Esophagus (tissue), 2 donors: ENCODE measurements around the gene ANXA6. TPM values are rescaled to one million over a fixed set of nuclear protein-coding genes. Genes with fewer than 3 reads are reported as not detected.
"Not testable (repeated sequence)": the region's sequence is repeated elsewhere in the genome, so short reads cannot be mapped to it uniquely, and the experiment has no call there.

Experiments
- H3K27ac ChIP-seq, 2 donors: one replicate each; pipeline ENCODE4 v1.5.1; 2013; ENCODE audit warnings: low read depth in 2 of 2, mild to moderate bottlenecking in 2 of 2, inconsistent platforms in 1 of 2, low read length in 1 of 2, moderate library complexity in 1 of 2
- H3K27me3 ChIP-seq, 2 donors: one replicate each; pipeline ENCODE4 v1.6.1; 2013; ENCODE audit warnings: low read length in 2 of 2, control low read depth in 1 of 2, mild to moderate bottlenecking in 1 of 2; ENCODE audit not compliant: insufficient read depth in 2 of 2, control insufficient read depth in 1 of 2
- H3K36me3 ChIP-seq, 2 donors: one replicate each; pipeline ENCODE4 v1.6.1; 2013; ENCODE audit warnings: low read length in 1 of 2; ENCODE audit not compliant: control insufficient read depth in 2 of 2, insufficient read depth in 2 of 2
- H3K4me1 ChIP-seq, 2 donors: one replicate each; pipeline ENCODE4 v1.6.1; 2013; ENCODE audit warnings: low read length in 1 of 2; ENCODE audit not compliant: control insufficient read depth in 2 of 2, insufficient read depth in 2 of 2
- H3K4me3 ChIP-seq, 2 donors: one replicate each; pipeline ENCODE4 v1.5.1; 2013; ENCODE audit warnings: low read length in 2 of 2, mild to moderate bottlenecking in 2 of 2, low read depth in 1 of 2, moderate library complexity in 1 of 2
- H3K9me3 ChIP-seq, 2 donors: one replicate each; pipeline ENCODE4 v1.6.1; 2013; ENCODE audit warnings: mild to moderate bottlenecking in 2 of 2, low read depth in 1 of 2, low read length in 1 of 2, moderate library complexity in 1 of 2; ENCODE audit not compliant: control insufficient read depth in 2 of 2, insufficient read depth in 1 of 2
- WGBS, 2 donors: extraction: QIAGEN DNeasy Blood & Tissue Kit; methylation state at CpG; one replicate each; pipeline ENCODE4 v1.1.7; 2013; 5-methylcytosine and 5-hydroxymethylcytosine counted together
- polyA plus RNA-seq, 2 donors: library from polyadenylated mRNA; stranded (reverse); fragments of 200-250 nt; gene quantifications; one replicate each; pipeline ENCODE4 v1.2.3, GENCODE V29; 2013
- donor health status: healthy with polysubstance abuse.
- donor health status: Bipolar disorder and iron deficiency.

ANXA6 gene
- polyA plus RNA-seq, 2 donors, result 10.7 to 23.2 TPM

DNA sequence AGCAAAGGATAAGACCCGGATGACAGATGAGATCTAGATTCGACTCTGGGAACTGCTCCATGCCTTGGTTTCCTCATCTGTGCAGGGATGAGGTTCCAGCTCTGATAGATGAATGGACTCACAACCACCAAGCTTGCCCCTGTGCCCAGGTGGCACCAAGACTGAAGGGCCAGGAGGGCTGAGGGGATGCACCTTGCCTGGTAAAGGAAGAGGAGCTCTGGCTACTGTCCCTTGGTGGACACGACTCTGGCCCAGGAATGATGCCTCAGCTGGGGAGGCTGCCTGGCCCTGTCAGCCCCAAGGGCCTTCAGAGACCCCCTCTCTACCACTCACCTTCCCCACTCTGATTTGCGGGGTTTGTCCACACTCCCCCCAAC, 24.9 kb upstream of the ANXA6 start:
- no peak overlapping the region for H3K4me3 ChIP-seq
- H3K27ac ChIP-seq, result no peak overlapping the region
- peaks cover 0 to 2% of the 10 kb centered on the region in 2 donors for H3K36me3 ChIP-seq
- WGBS, 2 donors, result 85 to 89% methylated on average over 4 of the region's 4 CpGs
- H3K9me3 ChIP-seq, result no peaks in the 10 kb centered on the region
- peaks cover 0 to 6% of the 10 kb centered on the region in 2 donors for H3K4me1 ChIP-seq
- no peaks in the 10 kb centered on the region for H3K27me3 ChIP-seq

DNA sequence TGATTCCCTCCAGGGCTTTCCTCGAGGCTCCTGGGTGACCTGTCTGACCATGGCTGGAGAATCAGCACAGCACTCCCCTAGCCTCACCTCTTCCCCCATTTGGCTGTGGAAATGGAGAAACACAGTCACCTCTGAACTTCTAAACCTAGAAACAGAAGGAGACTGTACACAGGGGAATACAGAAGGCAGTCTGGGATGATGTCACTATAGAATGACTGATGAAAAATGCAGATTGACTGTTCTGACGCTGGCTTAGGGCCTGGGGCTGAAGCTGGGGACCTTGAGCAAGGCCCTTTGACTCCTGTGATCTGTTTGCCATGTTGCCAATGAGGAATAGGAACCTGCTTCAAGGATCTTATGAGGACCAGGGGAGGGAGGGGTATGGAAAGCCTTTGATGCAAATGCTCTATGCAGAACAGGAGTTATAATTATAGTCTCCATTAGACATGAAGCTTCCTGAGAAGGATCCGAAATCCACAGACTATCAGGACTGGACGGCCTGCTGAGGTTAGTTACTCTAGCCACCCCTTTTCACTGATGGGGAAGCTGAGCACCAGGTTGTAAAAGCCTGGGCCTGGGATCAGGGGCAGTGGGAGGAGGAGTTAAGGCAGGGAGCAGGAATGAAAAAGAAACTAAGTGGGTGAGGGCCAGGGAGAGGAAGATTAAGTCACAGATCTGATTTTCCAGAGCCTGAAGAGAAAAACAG, 24.4 kb upstream of the ANXA6 start:
- Histone ChIP-seq H3K4me3 (no peak overlapping the region), H3K9me3 (no peaks in the 10 kb centered on the region), H3K36me3 (no peaks in the 10 kb centered on the region), H3K4me1 (peaks cover 0 to 6% of the 10 kb centered on the region in 2 donors), H3K27me3 (no peaks in the 10 kb centered on the region), H3K27ac (no peak overlapping the region)
- 79 to 82% methylated on average over 4 of the region's 4 CpGs for WGBS, 2 donors

DNA sequence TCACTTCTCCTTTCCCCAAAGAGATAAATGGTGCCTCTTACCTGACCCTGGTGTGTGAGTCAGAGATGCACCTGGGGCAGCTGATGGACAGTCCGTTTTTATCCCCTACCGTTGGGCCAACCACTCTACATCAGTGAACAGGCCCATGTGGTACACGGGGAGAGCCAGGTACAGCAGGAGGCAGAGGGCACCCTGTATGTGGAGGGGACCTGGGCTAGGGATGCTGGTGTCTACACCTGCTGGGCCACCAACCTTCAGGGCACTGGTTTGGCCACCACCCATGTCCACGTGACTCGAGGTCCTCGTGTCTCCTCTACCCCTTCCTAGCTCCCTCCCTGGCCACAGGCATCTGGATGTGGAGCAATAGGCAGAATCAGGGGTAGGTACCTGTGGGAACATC, 22.7 kb upstream of the ANXA6 start:
- peaks cover 0 to 6% of the 10 kb centered on the region in 2 donors for H3K4me1 ChIP-seq
- no peak overlapping the region for H3K27ac ChIP-seq
- H3K4me3 ChIP-seq, result no peak overlapping the region
- H3K36me3 ChIP-seq, result no peaks in the 10 kb centered on the region
- 83 to 89% methylated on average over 6 of the region's 6 CpGs for WGBS, 2 donors
- no peaks in the 10 kb centered on the region for H3K9me3 ChIP-seq
- H3K27me3 ChIP-seq, result no peaks in the 10 kb centered on the region

DNA sequence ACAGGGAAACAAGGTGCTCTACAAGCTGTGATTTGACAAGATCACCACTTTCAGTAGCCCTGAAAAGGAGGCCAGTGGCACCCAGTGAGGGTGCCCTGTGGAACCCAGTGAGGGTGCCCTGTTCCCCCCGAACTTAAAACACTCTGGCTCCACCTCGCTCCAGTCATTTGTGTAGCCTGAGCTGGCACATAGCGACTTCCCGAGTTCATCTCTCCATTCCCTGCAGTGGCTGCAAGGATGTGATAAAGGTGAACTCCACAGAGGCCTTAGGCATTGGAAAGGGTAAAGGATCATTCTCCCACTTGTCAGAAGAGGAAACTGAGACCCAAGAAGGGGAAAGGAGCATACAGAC, 21.9 kb upstream of the ANXA6 start:
- H3K9me3 ChIP-seq, result no peaks in the 10 kb centered on the region
- no peaks in the 10 kb centered on the region for H3K36me3 ChIP-seq
- no peak overlapping the region for H3K27ac ChIP-seq
- no peaks in the 10 kb centered on the region for H3K27me3 ChIP-seq
- H3K4me3 ChIP-seq, result no peak overlapping the region
- 93 to 95% methylated on average over 4 of the region's 4 CpGs for WGBS, 2 donors
- H3K4me1 ChIP-seq, result peaks cover 0 to 3% of the 10 kb centered on the region in 2 donors

DNA sequence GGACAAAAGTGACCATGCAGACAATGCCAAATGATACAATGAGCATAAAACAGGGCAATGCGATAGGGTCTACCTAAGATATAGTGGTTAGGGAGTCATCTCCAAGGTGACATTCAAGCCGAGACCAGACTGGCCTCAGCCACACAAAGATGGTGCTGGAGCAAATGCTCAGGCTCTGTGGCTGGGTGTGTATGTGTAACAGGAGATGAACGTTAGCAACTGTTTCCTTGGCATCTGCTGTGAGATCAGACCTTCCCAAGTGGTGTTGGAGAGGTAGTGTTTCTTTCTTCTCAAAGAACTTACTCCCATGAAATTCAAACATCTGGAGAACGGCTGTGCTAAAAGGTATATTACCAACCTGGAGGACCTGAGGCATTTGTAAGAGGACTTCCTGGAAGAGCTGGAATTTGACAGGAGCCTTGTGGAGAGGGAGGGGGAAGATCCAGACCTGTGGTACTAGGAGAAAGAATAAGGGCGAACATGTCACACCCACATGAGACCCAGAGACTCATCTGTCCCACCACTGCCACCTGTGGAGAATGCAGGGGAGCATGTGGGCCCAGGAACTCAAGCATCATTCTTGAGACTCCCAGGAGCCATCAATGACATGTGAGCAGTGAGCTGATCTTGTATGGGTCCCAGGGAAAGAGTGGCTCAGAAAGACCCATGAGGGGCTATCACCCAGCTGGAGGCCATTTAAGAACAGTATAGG, 21.4 kb upstream of the ANXA6 start:
- Histone ChIP-seq H3K27me3 (no peaks in the 10 kb centered on the region), H3K4me1 (peaks cover 0 to 3% of the 10 kb centered on the region in 2 donors), H3K36me3 (no peaks in the 10 kb centered on the region), H3K4me3 (no peak overlapping the region), H3K27ac (no peak overlapping the region), H3K9me3 (no peaks in the 10 kb centered on the region)
- WGBS, 2 donors, result 84 to 87% methylated on average over 5 of the region's 5 CpGs

DNA sequence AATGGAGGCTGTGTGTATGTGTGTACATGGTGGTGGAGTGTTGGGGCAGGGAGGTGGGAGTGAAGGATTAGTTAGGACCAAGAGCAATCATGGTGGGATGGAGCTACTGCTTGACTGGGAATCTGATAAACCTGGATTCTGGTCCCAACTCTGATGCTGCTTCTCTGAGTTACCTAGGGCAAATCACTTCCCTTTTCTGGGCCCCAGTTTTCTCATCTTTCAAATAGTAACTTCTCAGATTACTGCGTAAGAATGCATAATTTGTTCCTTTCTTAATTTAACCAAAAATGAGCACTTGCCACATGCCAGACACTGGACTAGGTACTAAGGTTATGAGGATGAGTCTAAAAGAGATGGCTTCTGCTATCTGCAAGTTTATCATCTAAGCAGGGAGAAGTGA, 20.8 kb upstream of the ANXA6 start:
- Histone ChIP-seq H3K27me3 (no peaks in the 10 kb centered on the region), H3K4me3 (no peak overlapping the region), H3K36me3 (no peaks in the 10 kb centered on the region), H3K9me3 (no peaks in the 10 kb centered on the region), H3K4me1 (peaks cover 0 to 7% of the 10 kb centered on the region in 2 donors), H3K27ac (no peak overlapping the region)
- WGBS, 2 donors, result 91 to 97% methylated on average over 1 of the region's 1 CpG

DNA sequence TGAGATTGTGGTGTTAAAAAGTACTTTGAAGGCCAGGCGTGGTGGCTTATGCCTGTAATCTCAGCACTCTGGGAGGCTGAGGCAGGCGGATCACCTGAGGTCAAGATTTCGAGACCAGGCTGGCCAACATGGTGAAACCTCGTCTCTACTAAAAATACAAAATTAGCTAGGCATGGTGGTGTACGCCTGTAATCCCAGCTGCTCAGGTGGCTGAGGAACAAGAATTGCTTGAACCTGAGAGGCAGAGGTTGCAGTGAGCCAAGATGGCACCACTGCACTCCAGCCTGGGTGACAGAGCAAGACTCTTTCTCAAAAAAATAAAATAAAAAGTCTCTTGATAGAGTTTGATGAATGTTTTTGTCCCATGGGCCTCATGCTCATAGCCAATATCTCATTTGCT, 18.7 kb upstream of the ANXA6 start:
- H3K36me3 ChIP-seq, H3K9me3 ChIP-seq, H3K4me1 ChIP-seq, H3K27ac ChIP-seq, H3K27me3 ChIP-seq, H3K4me3 ChIP-seq: not testable (repeated sequence)
- 81 to 96% methylated on average over 5 of the region's 5 CpGs for WGBS, 2 donors

DNA sequence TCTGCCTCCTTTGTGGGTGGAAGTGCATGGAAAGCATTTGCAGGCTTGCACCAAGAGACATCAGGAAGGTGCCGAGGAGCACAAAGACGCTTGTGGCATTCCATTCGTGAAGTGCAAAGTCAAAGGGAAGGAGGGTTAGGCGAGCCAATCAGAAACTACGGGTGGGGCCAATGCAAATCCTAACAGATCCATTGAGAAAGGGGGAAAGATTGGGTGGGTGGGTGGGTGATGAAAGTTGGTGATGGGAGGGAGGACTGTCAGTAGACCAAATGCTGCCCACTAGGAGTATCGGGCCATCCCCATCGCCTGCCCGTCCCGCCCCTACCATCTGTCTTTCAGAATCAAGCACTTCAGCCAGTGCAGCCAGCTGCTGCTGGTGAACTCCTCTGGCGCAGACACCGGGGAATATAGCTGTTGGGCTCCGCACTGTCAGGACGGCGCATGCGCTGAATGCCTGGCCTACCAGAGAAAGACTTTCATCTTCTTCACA, 17.1 kb upstream of the ANXA6 start:
- 71% methylated on average over 15 of the region's 15 CpGs for WGBS, 2 donors
- no peaks in the 10 kb centered on the region for H3K9me3 ChIP-seq
- no peak overlapping the region for H3K27ac ChIP-seq
- H3K27me3 ChIP-seq, result no peaks in the 10 kb centered on the region
- H3K4me1 ChIP-seq, result peaks cover 0 to 3% of the 10 kb centered on the region in 2 donors
- no peaks in the 10 kb centered on the region for H3K36me3 ChIP-seq
- H3K4me3 ChIP-seq, result no peak overlapping the region

DNA sequence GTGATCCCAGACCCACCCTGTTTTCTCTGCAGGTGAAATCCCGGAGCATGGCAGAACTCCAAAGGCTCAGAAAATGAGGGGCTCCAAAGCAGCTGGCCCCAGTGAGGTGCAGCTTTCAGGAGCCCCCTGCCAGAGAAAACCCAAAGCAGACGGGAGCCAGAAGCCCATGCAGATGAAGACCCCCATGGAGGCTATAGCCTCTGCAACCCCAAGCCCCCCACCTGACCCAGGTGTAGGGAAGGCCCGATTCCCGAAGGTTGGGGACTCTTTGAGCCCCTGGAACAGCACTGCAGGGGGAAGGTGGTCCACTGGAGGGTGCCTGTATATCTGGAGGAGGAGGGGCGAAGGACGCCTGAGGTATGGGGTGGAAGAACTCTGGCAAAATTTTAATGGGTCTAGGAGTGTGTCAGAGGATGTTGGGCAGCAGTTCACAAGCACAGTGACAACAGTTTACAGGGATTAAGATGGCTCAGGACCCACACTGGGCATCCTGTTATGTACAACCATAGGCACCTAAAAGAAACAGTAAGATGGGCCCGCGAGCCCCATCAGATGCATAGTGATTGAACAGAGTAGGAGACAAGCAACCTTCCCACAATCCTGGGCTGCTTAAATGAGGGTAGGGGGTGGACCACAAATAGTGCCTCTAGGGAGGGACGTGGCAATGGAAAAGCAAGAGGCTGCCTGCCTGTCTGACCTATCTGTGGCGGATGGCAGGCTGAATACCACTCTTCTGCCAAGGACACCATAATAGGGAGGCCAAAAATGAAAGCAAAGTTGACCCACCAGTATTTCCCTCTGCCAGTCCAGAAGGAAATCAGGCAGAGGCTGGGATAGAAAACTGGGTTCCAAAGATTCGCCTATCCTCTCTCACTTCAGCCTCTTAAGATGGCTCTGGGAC, 16.4 kb upstream of the ANXA6 start:
- 85 to 88% methylated on average over 11 of the region's 11 CpGs for WGBS, 2 donors
- Histone ChIP-seq H3K27ac (peak overlapping the region in 1 of 2 donors; percentile 15), H3K4me3 (no peak overlapping the region)

More for the DNA sequence above, 16.4 kb upstream of the ANXA6 start:
- no peaks in the 10 kb centered on the region for H3K27me3 ChIP-seq
- H3K9me3 ChIP-seq, result no peaks in the 10 kb centered on the region
- H3K36me3 ChIP-seq, result no peaks in the 10 kb centered on the region
- peaks cover 0 to 3% of the 10 kb centered on the region in 2 donors for H3K4me1 ChIP-seq
